ENCODE results near the gene RERGL.

DNA sequence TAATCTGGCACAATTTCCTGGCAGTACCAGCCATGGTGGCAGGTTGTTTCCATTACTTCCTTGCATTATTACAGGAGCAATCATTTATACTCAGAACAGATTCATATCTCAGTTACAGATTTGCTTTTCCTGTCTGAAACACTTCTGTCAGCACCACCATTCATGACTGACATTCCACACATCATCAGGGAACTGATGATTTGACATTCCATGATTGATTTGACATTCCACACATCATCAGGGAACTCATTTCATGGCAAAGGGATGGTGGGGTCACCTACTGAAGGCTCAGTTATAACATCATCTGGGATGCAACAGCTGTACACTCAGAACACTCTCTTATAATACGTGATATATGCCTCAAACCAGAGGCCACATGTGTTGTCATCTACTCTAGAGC, 30.9 kb upstream of the RERGL start:
- TF ChIP-seq EZH2 (IDR thresholded peaks at IDR 0.05; ENCODE audit: insufficient read depth, low read length) = no peak
- TF ChIP-seq, protein P1, sequence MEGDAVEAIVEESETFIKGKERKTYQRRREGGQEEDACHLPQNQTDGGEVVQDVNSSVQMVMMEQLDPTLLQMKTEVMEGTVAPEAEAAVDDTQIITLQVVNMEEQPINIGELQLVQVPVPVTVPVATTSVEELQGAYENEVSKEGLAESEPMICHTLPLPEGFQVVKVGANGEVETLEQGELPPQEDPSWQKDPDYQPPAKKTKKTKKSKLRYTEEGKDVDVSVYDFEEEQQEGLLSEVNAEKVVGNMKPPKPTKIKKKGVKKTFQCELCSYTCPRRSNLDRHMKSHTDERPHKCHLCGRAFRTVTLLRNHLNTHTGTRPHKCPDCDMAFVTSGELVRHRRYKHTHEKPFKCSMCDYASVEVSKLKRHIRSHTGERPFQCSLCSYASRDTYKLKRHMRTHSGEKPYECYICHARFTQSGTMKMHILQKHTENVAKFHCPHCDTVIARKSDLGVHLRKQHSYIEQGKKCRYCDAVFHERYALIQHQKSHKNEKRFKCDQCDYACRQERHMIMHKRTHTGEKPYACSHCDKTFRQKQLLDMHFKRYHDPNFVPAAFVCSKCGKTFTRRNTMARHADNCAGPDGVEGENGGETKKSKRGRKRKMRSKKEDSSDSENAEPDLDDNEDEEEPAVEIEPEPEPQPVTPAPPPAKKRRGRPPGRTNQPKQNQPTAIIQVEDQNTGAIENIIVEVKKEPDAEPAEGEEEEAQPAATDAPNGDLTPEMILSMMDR (IDR thresholded peaks at IDR 0.05; ENCODE audit: insufficient read depth, low read depth, low read length) = no peak
